Measurements from ENCODE around the gene LYSMD1.

LYSMD1 gene, protein sequence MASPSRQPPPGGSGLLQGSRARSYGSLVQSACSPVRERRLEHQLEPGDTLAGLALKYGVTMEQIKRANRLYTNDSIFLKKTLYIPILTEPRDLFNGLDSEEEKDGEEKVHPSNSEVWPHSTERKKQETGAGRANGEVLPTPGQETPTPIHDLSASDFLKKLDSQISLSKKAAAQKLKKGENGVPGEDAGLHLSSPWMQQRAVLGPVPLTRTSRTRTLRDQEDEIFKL
- long read RNA-seq, partial matches to known transcripts = 0 of 4 reads
- long read RNA-seq, other reads (novel, unspliced or antisense) = 2 of 4 reads

DNA sequence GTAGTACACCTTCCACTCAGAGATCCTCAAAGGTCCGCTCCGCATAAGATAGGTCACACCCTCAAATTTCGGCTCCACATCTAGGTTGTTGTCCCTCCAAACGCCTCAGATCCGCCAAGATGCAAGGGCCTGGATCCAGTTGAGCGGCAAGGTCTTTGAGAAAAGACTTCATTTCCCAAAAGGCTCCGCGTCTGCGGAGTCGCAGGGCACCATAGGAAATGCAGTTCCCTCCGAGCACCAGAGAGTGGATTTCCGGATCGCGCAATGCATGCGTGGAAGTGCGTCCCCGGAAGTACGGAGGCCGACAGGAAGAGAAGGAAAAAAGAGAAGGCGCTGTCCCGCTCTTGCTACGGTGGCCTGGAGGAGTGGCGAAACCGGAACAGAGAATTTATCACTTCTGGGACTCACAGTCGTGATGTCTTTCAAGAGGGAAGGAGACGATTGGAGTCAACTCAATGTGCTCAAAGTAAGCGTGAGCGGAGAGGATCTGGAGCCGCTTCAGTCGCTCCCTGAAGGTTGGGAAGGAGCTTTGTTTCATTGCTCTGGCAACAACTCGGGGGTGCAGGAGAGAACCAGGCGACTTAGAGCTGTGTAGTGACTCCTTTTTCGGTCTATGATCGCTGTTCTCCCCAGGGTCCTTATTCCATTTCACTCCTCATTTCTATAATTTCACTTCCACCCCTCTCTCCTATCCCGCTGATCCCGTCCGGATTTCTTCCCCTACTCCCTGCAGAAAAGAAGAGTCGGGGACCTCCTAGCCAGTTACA, at the start of gene LYSMD1, which contains the start of gene SCNM1:
Gene LYSMD1, minus strand, starts transcription at position 165 of the 767 bp plus-strand sequence. CDS start 644 bp downstream, outside the sequence.
Gene SCNM1, plus strand, starts transcription at position 407 of the 767 bp plus-strand sequence. Its CDS starts 9 bp downstream, at position 416.
- Histone ChIP-seq H3K4me3 (replicated peaks; ENCODE audit: insufficient read depth, low read length) (peak within 1 kb of the TSS; percentile 75), H3K27ac (replicated peaks) (peak within 1 kb of the TSS; percentile 66), H3K27me3 (ENCODE audit: insufficient read depth, poor library complexity, severe bottlenecking) (no peaks in the 10 kb centered on the region)
- TF ChIP-seq POLR2AphosphoS5 (IDR thresholded peaks at IDR 0.05; ENCODE audit: low read depth) (peak; percentile 86), GABPA (IDR thresholded peaks at IDR 0.05; ENCODE audit: low read depth) (peak; percentile 90), SPI1 (IDR thresholded peaks at IDR 0.05; ENCODE audit: borderline replicate concordance, low read depth) (peak; percentile 88)
- TF ChIP-seq, protein P1, sequence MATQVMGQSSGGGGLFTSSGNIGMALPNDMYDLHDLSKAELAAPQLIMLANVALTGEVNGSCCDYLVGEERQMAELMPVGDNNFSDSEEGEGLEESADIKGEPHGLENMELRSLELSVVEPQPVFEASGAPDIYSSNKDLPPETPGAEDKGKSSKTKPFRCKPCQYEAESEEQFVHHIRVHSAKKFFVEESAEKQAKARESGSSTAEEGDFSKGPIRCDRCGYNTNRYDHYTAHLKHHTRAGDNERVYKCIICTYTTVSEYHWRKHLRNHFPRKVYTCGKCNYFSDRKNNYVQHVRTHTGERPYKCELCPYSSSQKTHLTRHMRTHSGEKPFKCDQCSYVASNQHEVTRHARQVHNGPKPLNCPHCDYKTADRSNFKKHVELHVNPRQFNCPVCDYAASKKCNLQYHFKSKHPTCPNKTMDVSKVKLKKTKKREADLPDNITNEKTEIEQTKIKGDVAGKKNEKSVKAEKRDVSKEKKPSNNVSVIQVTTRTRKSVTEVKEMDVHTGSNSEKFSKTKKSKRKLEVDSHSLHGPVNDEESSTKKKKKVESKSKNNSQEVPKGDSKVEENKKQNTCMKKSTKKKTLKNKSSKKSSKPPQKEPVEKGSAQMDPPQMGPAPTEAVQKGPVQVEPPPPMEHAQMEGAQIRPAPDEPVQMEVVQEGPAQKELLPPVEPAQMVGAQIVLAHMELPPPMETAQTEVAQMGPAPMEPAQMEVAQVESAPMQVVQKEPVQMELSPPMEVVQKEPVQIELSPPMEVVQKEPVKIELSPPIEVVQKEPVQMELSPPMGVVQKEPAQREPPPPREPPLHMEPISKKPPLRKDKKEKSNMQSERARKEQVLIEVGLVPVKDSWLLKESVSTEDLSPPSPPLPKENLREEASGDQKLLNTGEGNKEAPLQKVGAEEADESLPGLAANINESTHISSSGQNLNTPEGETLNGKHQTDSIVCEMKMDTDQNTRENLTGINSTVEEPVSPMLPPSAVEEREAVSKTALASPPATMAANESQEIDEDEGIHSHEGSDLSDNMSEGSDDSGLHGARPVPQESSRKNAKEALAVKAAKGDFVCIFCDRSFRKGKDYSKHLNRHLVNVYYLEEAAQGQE (IDR thresholded peaks at IDR 0.05; ENCODE audit: insufficient replicate concordance, low read depth) = peak; percentile 53
- TF ChIP-seq, protein P2, sequence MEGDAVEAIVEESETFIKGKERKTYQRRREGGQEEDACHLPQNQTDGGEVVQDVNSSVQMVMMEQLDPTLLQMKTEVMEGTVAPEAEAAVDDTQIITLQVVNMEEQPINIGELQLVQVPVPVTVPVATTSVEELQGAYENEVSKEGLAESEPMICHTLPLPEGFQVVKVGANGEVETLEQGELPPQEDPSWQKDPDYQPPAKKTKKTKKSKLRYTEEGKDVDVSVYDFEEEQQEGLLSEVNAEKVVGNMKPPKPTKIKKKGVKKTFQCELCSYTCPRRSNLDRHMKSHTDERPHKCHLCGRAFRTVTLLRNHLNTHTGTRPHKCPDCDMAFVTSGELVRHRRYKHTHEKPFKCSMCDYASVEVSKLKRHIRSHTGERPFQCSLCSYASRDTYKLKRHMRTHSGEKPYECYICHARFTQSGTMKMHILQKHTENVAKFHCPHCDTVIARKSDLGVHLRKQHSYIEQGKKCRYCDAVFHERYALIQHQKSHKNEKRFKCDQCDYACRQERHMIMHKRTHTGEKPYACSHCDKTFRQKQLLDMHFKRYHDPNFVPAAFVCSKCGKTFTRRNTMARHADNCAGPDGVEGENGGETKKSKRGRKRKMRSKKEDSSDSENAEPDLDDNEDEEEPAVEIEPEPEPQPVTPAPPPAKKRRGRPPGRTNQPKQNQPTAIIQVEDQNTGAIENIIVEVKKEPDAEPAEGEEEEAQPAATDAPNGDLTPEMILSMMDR (IDR thresholded peaks at IDR 0.05; ENCODE audit: insufficient read depth, low read length) = no peak
- peak; percentile 99 for DNase-seq (ENCODE audit: low read depth in 1 of 2, low spot score in 1 of 2)

DNA sequence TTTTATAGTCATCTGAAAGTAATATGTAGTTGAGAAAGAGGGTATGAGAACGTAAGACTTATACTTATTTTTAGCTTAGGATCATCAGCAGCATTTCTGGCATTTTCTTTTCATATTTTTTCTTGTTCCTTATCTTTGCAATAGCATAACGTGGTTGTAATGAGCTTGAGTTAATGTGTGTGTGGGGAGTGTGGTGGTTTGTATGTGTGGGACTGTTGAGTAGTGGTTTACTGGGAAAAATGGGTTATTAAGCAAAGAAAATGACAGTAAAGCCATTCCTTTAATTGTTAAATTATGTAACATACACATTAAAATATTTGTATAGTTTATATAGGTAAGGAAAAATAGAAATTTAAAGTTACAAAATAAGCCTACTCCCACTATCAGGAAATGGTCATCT, 47.9 kb upstream of the LYSMD1 start:
- TF ChIP-seq POLR2AphosphoS5 (IDR thresholded peaks at IDR 0.05; ENCODE audit: low read depth) (no peak), SPI1 (IDR thresholded peaks at IDR 0.05; ENCODE audit: borderline replicate concordance, low read depth) (no peak), GABPA (IDR thresholded peaks at IDR 0.05; ENCODE audit: low read depth) (no peak)
- TF ChIP-seq, protein P2 (IDR thresholded peaks at IDR 0.05; ENCODE audit: insufficient read depth, low read length) = no peak
- TF ChIP-seq, protein P1 (IDR thresholded peaks at IDR 0.05; ENCODE audit: insufficient replicate concordance, low read depth) = no peak
- Histone ChIP-seq H3K27ac (replicated peaks) (no peak overlapping the region), H3K27me3 (ENCODE audit: insufficient read depth, poor library complexity, severe bottlenecking) (no peaks in the 10 kb centered on the region), H3K4me3 (replicated peaks; ENCODE audit: insufficient read depth, low read length) (no peak overlapping the region)
- no peak for DNase-seq (ENCODE audit: low read depth in 1 of 2, low spot score in 1 of 2)

DNA sequence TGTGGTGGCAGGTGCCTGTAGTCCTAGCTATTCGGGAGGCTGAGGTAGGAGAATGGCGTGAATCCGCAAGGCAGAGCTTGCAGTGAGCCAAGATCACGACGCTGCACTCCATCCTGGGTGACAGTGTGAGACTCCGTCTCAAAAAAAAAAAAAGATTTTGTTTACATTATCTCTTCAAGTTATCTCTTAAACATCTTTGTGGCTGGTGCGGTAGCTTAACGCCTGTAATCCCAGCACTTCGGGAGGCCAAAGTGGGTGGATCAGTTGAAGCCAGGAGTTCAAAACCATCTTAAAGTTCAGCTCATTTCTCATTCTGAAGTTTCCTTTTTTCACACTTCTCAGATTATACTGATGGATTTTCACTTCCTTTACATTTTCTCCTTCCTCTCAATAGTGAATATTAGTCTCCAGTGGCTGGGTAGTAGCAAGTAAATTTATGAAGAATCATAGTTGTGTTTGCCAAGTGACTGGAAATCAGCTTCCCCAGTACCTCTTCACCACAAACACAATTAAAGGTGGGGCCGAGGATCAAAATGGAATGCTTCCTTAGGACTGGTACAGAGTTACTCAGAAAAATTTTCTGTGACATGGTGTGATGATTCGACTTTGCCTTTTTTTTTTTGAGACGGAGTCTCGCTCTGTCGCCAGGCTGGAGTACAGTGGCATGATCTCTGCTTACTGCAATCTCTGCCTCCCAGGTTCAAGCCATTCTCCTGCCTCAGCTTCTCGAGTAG, 46.4 kb upstream of the LYSMD1 start:
- H3K27me3 ChIP-seq (ENCODE audit: insufficient read depth, poor library complexity, severe bottlenecking) = no peaks in the 10 kb centered on the region
- no peak overlapping the region for H3K27ac ChIP-seq (replicated peaks)
- TF ChIP-seq SPI1 (IDR thresholded peaks at IDR 0.05; ENCODE audit: borderline replicate concordance, low read depth) = no peak
- TF ChIP-seq, protein P1 (IDR thresholded peaks at IDR 0.05; ENCODE audit: insufficient replicate concordance, low read depth) = no peak
- no peak for TF ChIP-seq POLR2AphosphoS5 (IDR thresholded peaks at IDR 0.05; ENCODE audit: low read depth)
- no peak for TF ChIP-seq GABPA (IDR thresholded peaks at IDR 0.05; ENCODE audit: low read depth)
- TF ChIP-seq, protein P2 (IDR thresholded peaks at IDR 0.05; ENCODE audit: insufficient read depth, low read length) = no peak
- H3K4me3 ChIP-seq (replicated peaks; ENCODE audit: insufficient read depth, low read length) = no peak overlapping the region
- DNase-seq (ENCODE audit: low read depth in 1 of 2, low spot score in 1 of 2) = no peak
